SK-N-SH (cell line): ENCODE results near the gene AGFG1. TPM values are rescaled to one million over a fixed set of nuclear protein-coding genes. Genes with fewer than 3 reads are reported as not detected.

ENCODE experiments used
- CTCF ChIA-PET: fragments of 300-600, 350-600 bp; formaldehyde crosslinking; extraction: SDS; loops from one replicate; lab custom pipeline; 2021; lab: Yijun Ruan, JAX
- POLR2A ChIA-PET: fragments of 350-600 bp; sonication (Branson Sonifier 250); formaldehyde crosslinking; extraction: SDS; loops from one replicate; lab custom pipeline; 2020; ENCODE audit warnings: antibody characterized with exemption, inconsistent platforms; lab: Yijun Ruan, JAX
- DNase-seq: peaks from one replicate; pipeline ENCODE4 v3.0.0; 2012
- H2AFZ ChIP-seq: fragments of 200-600 bp; sonication (generic); 2 replicates; pipeline ENCODE4 v1.8.1; 2016; ENCODE audit warnings: antibody characterized with exemption, mild to moderate bottlenecking, low read depth
- H3F3A ChIP-seq: fragments of 200-600 bp; sonication (generic); replicated peaks from 2 replicates; pipeline ENCODE3; 2016; ENCODE audit warnings: antibody characterized with exemption, mild to moderate bottlenecking; ENCODE audit not compliant: insufficient read depth
- H3K27ac ChIP-seq, 2 experiments: fragments of 200-500 bp in 1 of 2; fragments of 200-600 bp in 1 of 2; sonication (Bioruptor generic) in 1 of 2; sonication (generic), shearing (Covaris generic) in 1 of 2; 2 replicates each; pipeline versions ENCODE4 v1.5.1 to v1.6.1; 2014 to 2016; ENCODE audit warnings: low read depth in 2 of 2, inconsistent platforms in 1 of 2, low read length in 1 of 2, mild to moderate bottlenecking in 1 of 2, mixed read lengths in 1 of 2
- H3K27me3 ChIP-seq: fragments of 200-600 bp; sonication (generic), shearing (Covaris generic); 2 replicates; pipeline ENCODE4 v1.6.1; 2016; ENCODE audit warnings: mixed run types; ENCODE audit not compliant: insufficient read depth
- H3K36me3 ChIP-seq, 2 experiments: fragments of 200-500 bp in 1 of 2; fragments of 200-600 bp in 1 of 2; sonication (Bioruptor generic) in 1 of 2; sonication (generic) in 1 of 2; replicated peaks in 1 of 2; 2 replicates each; pipeline versions ENCODE3 to v1.5.1; 2014 to 2016; ENCODE audit warnings: low read length in 1 of 2, mild to moderate bottlenecking in 1 of 2; ENCODE audit not compliant: insufficient read depth in 2 of 2, control insufficient read depth in 1 of 2
- H3K4me1 ChIP-seq, 2 experiments: fragments of 200-500 bp in 1 of 2; fragments of 200-600 bp in 1 of 2; sonication (Bioruptor generic) in 1 of 2; sonication (generic), shearing (Covaris generic) in 1 of 2; 2 replicates each; pipeline versions ENCODE4 v1.5.1 to v1.6.1; 2014 to 2016; ENCODE audit warnings: low read depth in 1 of 2, low read length in 1 of 2, mixed run types in 1 of 2; ENCODE audit not compliant: insufficient read depth in 2 of 2, control insufficient read depth in 1 of 2
- H3K4me2 ChIP-seq: fragments of 200-600 bp; sonication (generic), shearing (Covaris generic); 2 replicates; pipeline ENCODE4 v1.6.1; 2017; ENCODE audit warnings: mixed run types
- H3K4me3 ChIP-seq, 2 experiments: fragments of 200-500 bp in 1 of 2; fragments of 200-600 bp in 1 of 2; sonication (Bioruptor generic) in 1 of 2; sonication (generic), shearing (Covaris generic) in 1 of 2; 2 replicates each; pipeline versions ENCODE4 v1.5.1 to v1.8.1; 2014 to 2016; ENCODE audit warnings: low read depth in 2 of 2, inconsistent platforms in 1 of 2, low read length in 1 of 2, mild to moderate bottlenecking in 1 of 2, mixed read lengths in 1 of 2, moderate library complexity in 1 of 2
- H3K79me2 ChIP-seq: fragments of 200-600 bp; sonication (generic); 2 replicates; pipeline ENCODE4 v1.8.1; 2017; ENCODE audit warnings: mild to moderate bottlenecking; ENCODE audit not compliant: insufficient read depth
- H3K9ac ChIP-seq: fragments of 200-600 bp; sonication (generic); 2 replicates; pipeline ENCODE4 v1.6.1; 2017; ENCODE audit warnings: mixed run types
- H3K9me2 ChIP-seq: fragments of 200-600 bp; sonication (generic); 2 replicates; pipeline ENCODE4 v1.6.1; 2017; ENCODE audit warnings: mixed run types
- H3K9me3 ChIP-seq: fragments of 200-600 bp; sonication (generic); 2 replicates; pipeline ENCODE4 v1.6.1; 2017; ENCODE audit warnings: mixed run types, mild to moderate bottlenecking, moderate library complexity
- H4K20me1 ChIP-seq: fragments of 200-600 bp; sonication (generic); 2 replicates; pipeline ENCODE4 v1.6.1; 2017; ENCODE audit warnings: mild to moderate bottlenecking, mixed run types; ENCODE audit not compliant: insufficient read depth
- CHD2 ChIP-seq: fragments of 150-350 bp; IDR thresholded peaks from 2 replicates; pipeline ENCODE4 v1.6.1; 2018; ENCODE audit warnings: low read length; ENCODE audit not compliant: partially characterized antibody
- FOSL2 ChIP-seq: IDR thresholded peaks from 2 replicates; pipeline ENCODE4 v1.4.0; 2012; ENCODE audit warnings: low read depth, mild to moderate bottlenecking, moderate library complexity, borderline replicate concordance
- FOXM1 ChIP-seq: IDR thresholded peaks from 2 replicates; pipeline ENCODE4 v1.4.0; 2012; ENCODE audit warnings: low read depth, mild to moderate bottlenecking
- MEF2A ChIP-seq: IDR thresholded peaks from 2 replicates; pipeline ENCODE4 v1.4.0; 2012; ENCODE audit warnings: low read depth, borderline replicate concordance
- POLR2AphosphoS5 ChIP-seq: IDR thresholded peaks from 2 replicates; pipeline ENCODE4 v1.6.1; 2012; ENCODE audit warnings: low read depth, low read length
- RAD21 ChIP-seq: IDR thresholded peaks from 2 replicates; pipeline ENCODE4 v1.6.1; 2012; ENCODE audit warnings: mild to moderate bottlenecking, low read length
- REST ChIP-seq: IDR thresholded peaks from 2 replicates; pipeline ENCODE4 v1.6.1; 2012; ENCODE audit warnings: mild to moderate bottlenecking, low read depth, low read length, moderate library complexity
- SIN3A ChIP-seq: IDR thresholded peaks from 2 replicates; pipeline ENCODE4 v1.6.1; 2012; ENCODE audit warnings: low read depth, mild to moderate bottlenecking, low read length, moderate library complexity, borderline replicate concordance
- WGBS: methylation state at CpG from one replicate; pipeline ENCODE4 v1.1.6; 2017; ENCODE audit warnings: low lambda C conversion rate; 5-methylcytosine and 5-hydroxymethylcytosine counted together
- polyA plus RNA-seq, 3 experiments: library from polyadenylated mRNA; depleted of rRNA; stranded (reverse); fragments of >200 nt; gene quantifications; 2 replicates each; pipeline ENCODE4 v1.2.3, GENCODE V29; 2012

The AGFG1 gene
- polyA plus RNA-seq, 1 of the 3 experiments (the other 2 are of a cell fraction), result 42.3 TPM

DNA sequence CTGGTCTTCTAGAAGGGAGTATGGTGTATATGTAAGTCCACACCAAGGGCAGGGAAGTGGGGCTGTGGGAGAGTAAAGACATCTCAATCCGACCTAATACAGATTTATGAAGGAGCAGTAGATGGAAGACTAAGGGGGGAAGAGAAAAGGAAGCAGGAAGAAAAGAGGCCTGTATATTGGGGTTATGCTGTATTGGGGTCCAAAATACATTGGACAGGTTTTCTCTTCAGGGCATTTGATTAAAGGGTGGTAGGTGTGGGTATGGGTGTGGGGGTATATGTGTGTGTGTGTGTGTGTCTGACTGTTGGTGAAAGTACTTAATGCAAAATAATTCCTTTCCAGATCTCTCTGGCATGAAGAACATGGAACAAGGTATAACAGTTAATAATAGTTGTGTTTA lies 93.1 kb downstream of the AGFG1 start:
- H2AFZ ChIP-seq, result no peak overlapping the region
- no peak overlapping the region for H3K9ac ChIP-seq
- no peaks in the 10 kb centered on the region for H3K79me2 ChIP-seq
- CTCF ChIA-PET, result interaction anchor here (1.5 to 4.5 kb wide), 2 partner anchors 11 to 15 kb away, joined by 3 to 16 read pairs; no protein-coding TSS in a partner anchor
- H4K20me1 ChIP-seq, result no peaks in the 10 kb centered on the region
- TF ChIP-seq CHD2 (no peak), POLR2AphosphoS5 (no peak), RAD21 (no peak), MEF2A (no peak), SIN3A (no peak), REST (no peak), FOXM1 (no peak)
- TF ChIP-seq, all 33 proteins: peak for 0
- WGBS, result 91% methylated on average over 1 of the region's 1 CpG
- Histone ChIP-seq H3K4me2 (no peak overlapping the region), H3K4me3 (no peak overlapping the region), H3K27ac (no peak overlapping the region), H3F3A (peaks cover 8% of the 10 kb centered on the region), H3K36me3 (peaks cover 19 to 24% of the 10 kb centered on the region in 2 experiments), H3K9me2 (no peaks in the 10 kb centered on the region), H3K4me1 (no peaks in the 10 kb centered on the region), H3K27me3 (no peaks in the 10 kb centered on the region), H3K9me3 (no peaks in the 10 kb centered on the region)
- DNase-seq, result no peak
- POLR2A ChIA-PET, result no interaction called here

GRCh38 chr2:227566012-227566411 lies 94.1 kb downstream of the AGFG1 start:
- H3K9ac ChIP-seq, result no peak overlapping the region
- POLR2A ChIA-PET, result no interaction called here
- no peaks in the 10 kb centered on the region for H3K9me2 ChIP-seq
- H3K4me3 ChIP-seq, result no peak overlapping the region
- H2AFZ ChIP-seq, result no peak overlapping the region
- H3K79me2 ChIP-seq, result no peaks in the 10 kb centered on the region
- H3K4me1 ChIP-seq, result no peaks in the 10 kb centered on the region
- no peak for TF ChIP-seq FOSL2
- 0 out of 2 replicates have a peak, but pooled peaks have one; percentile 1 for TF ChIP-seq POLR2AphosphoS5
- H3K27ac ChIP-seq, result no peak overlapping the region
- whole genome bisulfite sequencing, result 68% methylated on average over 3 of the region's 3 CpGs
- no peaks in the 10 kb centered on the region for H3K9me3 ChIP-seq
- no peak overlapping the region for H3K4me2 ChIP-seq
- DNase-seq, result no peak
- H3K36me3 ChIP-seq, result peaks cover 11 to 17% of the 10 kb centered on the region in 2 experiments
- H4K20me1 ChIP-seq, result no peaks in the 10 kb centered on the region
- CTCF ChIA-PET, result interaction anchor here (0.9 to 4.5 kb wide), 4 partner anchors 11 to 160 kb away, joined by 3 to 16 read pairs (median 6); no protein-coding TSS in a partner anchor
- peaks cover 8% of the 10 kb centered on the region for H3F3A ChIP-seq
- no peaks in the 10 kb centered on the region for H3K27me3 ChIP-seq
